Jurkat, Clone E6-1 (cell line): ENCODE results near the gene PFKFB3.
"Not testable (repeated sequence)": the region's sequence is repeated elsewhere in the genome, so short reads cannot be mapped to it uniquely, and the experiment has no call there.

Experiments used
- DNase-seq: peaks from one replicate; pipeline ENCODE4 v3.0.0-alpha.2; 2011; ENCODE audit warnings: low read depth, low spot score
- H3K4me3 ChIP-seq: 2 replicates; pipeline ENCODE4 v1.5.1; 2011; ENCODE audit warnings: mild to moderate bottlenecking, low read length, control low read depth, moderate library complexity

The PFKFB3 gene

DNA sequence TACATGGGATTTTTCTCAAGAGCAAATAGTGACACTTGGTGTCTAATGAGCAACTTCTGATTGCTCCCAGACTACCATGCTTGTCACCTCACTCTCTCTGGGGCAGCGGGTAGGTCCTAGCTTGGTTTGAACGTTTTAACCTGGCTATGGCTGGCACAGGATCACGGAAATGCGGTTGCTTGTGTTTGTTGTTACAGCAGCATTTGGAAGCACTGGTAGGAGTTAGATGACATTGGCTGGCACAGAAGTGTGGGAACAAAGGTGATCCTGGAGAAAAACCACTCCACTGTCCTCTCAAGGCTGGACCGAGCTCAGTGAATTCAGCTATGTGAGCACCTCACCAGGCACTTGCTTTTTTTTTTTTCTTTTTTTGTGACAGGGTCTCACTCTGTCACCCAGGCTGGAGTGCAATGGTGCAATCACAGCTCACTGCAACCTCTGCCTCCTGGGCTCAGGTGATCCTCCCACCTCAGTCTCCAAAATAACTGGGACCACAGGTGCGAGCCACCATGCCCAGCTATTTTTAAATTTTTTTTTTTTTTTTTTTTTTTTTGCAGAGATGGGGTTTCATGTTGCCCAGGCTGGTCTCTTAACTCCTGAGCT lies 3.5 kb upstream of the PFKFB3 start:
- no peak for DNase-seq
- H3K4me3 ChIP-seq, result no peak overlapping the region

DNA sequence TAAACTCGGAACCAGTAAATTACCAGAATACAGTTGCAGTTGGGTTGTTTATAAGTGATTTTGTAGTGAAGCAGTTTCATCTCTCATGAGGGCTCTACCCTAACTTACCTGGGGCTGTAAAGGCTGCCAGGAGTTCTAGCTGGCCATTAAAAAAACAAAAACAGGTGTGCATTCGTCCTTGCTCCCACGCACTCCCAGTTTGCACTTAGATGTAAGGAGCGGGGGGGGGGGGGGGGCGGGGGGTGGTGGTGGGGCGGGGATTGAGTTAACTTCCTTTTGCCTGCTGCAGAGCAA lies 2.3 kb upstream of the PFKFB3 start:
- peak overlapping the region; percentile 72 for H3K4me3 ChIP-seq
- no peak for DNase-seq

DNA sequence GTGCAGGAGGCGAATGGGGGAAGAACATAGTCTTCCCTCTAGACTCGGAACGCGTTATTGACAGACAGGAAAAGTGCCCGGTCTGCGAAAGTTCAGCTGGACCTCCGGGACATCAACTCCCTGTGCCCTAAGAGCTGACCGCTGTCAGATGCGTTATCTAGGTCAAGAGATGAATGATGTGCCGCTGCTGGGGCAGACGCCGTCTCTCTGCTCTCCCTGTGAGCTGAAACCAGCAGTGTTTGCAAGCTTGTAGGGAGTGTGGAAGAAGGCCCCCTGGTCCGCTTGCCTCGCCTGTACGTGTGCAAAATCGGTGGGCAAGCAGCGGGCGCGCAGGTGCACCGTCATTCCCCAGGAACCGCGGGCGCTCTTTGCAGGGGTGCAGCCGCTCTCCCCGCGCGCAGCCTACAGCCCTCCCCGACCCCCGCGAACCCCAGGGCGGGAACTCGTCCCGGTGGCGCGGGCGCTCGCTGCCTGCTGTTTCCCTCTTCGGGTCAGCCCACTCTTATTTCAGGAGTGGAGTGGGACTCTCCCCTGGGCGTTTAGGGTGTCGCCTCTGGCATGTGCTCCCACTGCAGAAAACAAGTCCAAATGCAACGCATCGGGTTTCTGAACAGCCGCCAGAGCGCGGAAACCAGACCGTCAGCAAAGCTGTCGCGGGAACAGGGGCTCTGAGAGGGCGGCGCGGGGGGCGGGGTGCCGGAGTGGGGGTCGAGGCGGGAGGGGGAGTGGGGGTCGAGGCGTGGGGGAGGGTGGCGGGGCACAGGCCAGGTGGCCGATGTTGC lies 1.8 kb upstream of the PFKFB3 start:
- peak; percentile 53 for DNase-seq
- H3K4me3 ChIP-seq, result peak overlapping the region; percentile 72

DNA sequence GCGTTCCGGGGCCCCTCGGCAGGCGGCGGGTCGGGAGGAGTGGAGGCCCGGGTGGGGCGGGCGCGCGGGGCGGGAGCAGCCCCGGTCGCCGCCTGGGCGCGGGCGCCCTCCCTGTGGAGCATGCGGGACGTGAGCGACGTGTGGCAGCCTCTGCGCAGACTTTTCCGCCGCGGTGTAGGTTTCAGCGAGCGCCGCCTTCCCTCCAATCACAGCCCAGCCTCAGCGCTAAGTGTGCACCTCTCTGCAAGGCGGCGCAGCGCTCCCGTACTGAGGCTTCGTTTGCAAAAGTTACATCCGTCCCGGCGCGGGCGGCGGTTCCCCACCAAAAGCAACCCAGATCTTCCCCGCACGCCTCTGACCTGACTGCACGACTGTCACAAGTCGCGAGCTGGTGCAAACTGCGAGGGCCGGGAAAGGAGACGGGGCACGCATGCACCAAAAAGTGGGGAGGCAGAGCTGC lies 1.2 kb upstream of the PFKFB3 start:
- H3K4me3 ChIP-seq, result peak overlapping the region; percentile 72
- peak; percentile 93 for DNase-seq

DNA sequence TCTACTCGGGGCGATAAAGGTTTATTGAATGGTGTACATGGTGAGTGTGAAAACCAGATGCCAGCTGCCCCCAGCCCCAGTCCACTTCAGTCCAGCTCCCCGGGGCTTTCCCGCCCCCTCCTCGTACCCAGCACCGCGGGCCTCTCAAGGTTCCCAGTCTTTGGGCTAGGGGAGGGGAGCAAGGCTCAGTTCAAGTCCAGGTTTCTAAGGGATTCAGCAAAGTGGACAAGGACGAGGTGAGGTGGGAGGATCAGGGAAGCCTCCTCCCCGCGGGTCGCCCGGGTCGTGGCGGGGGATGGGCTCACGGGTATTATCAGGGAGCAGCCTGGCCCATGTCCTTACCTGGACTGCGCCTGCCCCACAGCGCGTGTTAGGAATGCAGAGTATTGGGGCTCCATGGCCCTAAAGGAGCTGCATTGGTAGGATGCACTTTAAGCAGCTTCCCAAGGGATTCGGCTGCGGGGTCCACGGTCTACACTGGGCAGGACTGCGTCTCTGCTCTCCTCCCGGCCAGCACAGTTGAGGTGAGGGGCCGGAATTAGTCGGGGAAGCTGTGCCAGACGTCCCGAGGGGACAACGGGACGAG lies 541 bp upstream of the PFKFB3 start:
- H3K4me3 ChIP-seq, result peak overlapping the region; percentile 72

DNA sequence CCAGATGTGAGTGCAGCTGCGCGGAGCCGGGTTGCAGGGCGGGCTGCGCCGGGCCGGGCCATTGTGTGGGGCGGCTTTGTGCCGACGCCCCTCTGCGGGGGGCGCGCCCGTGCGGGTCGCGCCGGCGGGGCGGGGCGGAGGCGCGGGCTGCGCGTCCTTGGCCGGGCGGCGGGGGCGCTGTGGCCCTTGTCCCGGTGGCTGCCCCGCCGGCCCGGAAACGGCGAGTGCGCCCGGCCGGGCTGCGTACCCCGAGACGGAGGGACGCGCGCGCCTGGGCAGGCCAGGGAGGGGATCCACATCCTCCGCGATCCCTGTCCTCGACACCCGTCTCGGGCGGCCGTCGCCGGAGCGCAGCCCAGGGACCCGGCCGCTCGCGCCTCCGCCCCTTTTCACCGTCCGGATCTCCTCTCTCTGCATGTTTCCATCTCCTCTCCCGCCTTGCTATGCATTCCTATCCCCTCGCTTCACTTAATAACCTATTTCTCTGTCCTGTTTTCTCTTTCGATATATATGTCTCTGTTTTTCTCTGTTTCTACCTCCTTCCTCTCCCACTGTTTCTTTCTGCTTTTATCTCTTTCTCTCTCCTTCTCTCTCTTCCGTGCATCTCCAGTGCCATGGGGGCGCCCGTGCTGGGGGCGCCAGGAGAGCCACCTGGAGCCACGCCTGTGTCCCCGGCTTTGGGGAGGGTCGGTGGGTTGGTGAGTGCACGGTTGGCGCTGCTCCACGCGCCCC lies 765 bp downstream of the PFKFB3 start:
- DNase-seq, result peak; percentile 22
- H3K4me3 ChIP-seq, result peak overlapping the region; percentile 72

More for the DNA sequence above, 541 bp upstream of the PFKFB3 start:
- no peak for DNase-seq

DNA sequence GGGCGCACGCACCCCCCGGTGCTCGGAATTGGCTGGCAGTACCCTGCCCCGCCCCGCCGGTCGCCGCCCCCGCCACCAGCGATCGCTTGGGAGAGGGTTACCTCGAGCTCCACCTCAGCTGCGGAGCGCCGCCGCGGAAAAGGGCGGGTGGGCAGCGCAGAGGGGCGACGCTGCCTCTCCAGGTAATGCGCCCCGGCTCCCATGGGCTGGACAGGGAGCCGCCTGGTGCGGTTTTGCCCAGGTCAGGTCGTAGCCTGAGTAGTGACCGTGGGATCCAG lies 1.3 kb downstream of the PFKFB3 start:
- DNase-seq, result no peak
- H3K4me3 ChIP-seq, result peak overlapping the region; percentile 72

DNA sequence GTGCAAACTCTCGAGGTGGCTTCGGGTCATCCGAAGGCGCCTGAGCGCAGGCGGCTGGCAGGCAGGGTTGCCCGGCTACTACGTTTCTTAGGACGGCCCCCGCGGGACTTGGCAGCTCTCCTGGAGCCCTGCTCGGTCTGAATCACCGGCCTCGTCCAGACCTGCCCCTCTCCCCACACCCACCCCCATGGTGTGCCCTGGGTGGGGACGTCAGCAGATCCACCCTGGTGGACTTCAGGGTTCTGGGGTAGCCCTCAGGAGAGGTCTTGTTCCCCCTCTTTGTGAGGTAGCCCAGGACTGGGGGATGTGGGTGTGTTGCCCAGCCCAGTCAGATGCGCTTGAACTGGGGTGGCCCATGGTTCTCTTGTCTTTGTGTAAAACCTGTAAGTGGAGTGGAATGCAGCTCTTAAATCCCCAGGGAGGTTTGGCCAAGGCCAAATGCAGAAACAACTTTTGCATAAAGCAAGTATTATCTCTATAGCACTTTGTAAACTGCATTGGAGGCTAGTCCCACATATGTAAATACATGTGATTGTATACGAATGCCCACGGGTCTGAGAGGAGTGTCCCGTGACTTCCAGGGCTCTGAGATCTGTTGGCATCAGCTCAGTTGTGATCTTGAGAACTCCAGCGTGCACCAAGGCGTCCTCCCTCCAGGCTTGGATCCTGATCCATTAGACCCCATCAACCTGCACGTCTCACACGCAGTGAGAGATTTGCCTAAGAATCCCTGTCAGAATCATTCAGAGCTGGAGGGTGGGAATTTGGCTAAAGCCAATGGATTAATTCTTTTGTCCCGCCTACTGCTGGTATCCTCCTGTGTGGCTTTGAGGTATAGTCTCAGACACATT lies 1.8 kb downstream of the PFKFB3 start:
- H3K4me3 ChIP-seq, result peak overlapping the region; percentile 72
- DNase-seq, result no peak

DNA sequence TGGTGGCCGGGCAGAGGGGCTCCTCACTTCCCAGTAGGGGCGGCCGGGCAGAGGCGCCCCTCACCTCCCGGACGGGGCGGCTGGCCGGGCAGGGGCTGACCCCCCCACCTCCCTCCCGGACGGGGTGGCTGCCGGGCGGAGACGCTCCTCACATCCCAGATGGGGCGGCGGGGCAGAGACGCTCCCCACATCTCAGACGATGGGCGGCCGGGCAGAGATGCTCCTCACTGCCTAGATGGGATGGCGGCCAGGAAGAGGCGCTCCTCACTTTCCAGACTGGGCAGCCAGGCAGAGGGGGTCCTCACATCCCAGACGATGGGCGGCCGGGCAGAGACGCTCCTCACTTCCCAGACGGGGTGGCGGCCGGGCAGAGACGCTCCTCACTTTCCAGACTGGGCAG lies 3.8 kb downstream of the PFKFB3 start:
- DNase-seq, H3K4me3 ChIP-seq: not testable (repeated sequence)

DNA sequence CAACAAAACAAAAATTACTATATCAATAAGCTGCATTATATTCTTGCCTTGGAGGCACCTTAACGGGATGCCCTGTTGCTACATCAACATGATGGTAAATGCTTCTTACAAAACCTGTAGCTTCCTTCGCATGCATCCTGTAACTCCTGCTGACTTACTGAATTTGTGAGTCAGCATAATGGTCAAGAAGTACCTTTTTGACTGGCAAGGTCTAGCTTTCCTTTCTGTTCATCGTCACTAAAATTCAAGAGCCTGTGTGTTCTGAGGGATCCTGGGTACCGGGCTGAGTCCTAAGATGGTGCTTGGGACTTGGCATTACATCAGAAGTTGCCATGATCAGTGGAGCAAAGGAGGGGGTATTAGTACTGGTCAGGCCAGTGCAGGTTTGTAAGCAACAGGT lies 4.9 kb downstream of the PFKFB3 start:
- H3K4me3 ChIP-seq, result no peak overlapping the region
- no peak for DNase-seq

DNA sequence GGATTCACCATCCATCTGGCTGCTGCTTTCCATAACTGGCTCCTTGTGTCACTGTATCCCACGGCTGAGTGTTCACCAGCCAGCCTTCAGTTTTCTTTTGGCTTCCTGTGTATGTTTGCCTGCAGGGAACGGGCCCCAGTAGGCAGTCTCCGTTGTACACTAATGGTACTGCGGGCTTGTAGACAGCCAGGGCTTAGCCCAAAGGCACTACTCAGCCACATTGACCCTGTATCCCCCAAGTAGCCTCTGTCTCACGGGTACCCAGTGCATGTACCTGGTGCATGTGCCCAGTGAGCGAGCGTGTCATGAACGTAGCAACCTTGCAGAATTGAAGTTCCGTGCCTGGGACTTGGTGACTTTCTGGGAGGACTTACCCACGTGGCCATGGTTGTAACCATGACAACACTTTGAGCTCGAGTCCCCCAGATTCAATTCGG lies 6.1 kb downstream of the PFKFB3 start:
- no peak overlapping the region for H3K4me3 ChIP-seq
- DNase-seq, result no peak

DNA sequence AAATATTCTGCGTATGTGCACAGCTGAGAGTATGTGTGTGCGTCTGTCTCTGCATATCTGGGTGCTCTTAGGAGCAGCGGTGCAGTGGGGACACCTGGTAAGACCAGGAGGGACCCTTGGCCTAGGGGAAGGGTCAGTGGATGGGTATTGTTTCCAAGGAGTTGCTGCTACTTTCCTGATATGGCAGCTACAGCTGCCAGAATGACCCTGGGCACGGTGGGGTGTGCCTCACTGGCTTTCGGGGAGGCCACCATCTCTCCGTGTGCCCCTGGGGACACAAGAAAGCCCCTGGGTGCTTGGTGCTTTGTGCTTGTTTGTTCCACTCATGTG lies 8.6 kb downstream of the PFKFB3 start:
- no peak for DNase-seq

DNA sequence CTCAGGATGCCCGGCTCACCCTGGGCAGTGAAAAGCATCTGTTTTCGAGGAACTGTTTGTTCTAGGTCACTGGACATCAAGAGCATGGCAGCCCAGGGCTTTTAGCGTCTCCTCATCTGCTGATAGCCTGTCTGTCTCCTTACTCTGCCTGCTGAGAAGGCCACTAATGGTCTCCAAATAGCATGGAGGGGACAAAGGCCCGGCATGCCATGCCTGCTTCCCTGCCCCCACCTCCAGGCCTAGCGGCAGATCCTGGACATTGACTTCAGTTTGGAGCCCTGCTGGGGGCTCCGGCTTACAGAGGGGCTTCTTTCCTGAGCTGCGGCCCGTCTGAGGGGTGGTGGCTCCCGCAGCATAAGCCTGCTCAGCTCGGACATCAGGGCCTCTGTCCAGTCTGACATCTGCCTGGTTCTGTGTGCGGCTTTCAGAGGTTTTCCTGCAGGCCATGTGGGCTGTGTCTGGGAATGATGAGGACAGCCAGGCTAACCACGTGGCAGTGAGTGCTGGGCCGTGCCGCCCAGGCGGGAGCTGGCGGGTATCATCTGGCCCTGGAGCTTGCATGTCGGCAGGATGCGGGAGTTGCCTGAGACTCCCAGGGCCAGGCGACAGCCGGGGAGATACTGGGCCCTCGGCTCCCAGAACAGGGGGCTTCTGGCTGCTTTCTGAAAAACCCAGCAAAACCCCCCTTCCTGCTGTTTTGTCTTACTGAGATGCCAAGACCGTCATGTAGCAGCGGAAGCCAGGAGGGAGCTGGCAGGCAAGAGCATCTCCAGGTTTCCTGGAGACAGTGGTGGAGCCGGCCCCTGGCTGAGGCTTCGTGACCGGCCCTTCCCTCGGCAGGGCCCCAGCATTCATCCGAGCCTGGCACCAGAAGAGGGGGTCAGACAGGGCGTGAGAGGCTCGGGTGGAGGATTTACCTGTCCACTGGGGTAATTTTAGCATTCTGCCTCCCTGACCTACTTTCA lies 9.2 kb downstream of the PFKFB3 start:
- DNase-seq, result no peak

More for the DNA sequence above, 8.6 kb downstream of the PFKFB3 start:
- H3K4me3 ChIP-seq, result no peak overlapping the region

DNA sequence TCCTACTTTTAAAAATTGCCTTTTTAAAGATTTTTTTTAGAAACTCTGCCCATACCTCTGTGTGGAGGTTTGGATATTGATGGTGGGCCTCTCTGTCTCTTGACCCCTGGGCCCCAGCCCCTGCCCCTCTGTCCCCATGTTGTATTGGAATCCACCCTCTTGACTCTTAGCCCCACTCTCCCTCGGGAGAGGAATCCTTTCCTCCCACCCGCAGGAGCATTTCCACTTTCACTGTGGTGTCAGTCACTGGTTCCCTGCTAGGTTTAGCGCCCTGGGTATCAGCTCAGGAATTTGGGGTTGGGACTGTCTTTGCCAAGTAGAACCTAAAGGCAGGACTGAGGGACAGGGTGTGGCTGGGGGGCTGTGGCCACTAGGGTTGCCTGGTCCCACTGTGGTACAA lies 10.1 kb downstream of the PFKFB3 start:
- H3K4me3 ChIP-seq, result no peak overlapping the region
- DNase-seq, result no peak

More for the DNA sequence above, 9.2 kb downstream of the PFKFB3 start:
- no peak overlapping the region for H3K4me3 ChIP-seq

DNA sequence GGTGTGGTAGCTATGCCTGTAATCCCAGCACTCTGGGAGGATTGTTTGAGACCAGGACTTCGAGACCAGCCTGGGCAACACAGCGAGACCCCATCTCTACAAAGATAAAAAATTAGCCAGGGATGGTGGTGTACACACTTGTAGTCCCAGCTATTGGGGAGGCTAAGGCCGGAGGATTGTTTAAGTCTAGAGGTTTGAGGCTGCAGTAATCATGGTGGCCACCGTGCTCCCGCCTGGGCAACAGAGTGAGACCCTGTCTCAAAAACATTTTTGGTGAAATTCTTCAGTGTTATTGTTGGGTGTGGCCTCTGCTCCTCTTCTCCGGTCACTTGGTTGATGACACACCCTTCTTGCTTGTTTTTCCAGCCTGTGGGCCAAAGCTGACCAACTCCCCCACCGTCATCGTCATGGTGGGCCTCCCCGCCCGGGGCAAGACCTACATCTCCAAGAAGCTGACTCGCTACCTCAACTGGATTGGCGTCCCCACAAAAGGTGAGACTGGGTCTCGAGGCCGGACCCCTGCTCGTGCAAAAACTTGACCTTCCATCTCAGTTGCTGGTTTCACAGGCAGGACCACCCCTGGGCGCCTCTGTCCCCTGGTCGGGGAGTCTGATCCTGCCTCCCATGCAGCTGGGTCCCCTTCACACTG lies 10.6 kb downstream of the PFKFB3 start:
- DNase-seq, result no peak
- no peak overlapping the region for H3K4me3 ChIP-seq

DNA sequence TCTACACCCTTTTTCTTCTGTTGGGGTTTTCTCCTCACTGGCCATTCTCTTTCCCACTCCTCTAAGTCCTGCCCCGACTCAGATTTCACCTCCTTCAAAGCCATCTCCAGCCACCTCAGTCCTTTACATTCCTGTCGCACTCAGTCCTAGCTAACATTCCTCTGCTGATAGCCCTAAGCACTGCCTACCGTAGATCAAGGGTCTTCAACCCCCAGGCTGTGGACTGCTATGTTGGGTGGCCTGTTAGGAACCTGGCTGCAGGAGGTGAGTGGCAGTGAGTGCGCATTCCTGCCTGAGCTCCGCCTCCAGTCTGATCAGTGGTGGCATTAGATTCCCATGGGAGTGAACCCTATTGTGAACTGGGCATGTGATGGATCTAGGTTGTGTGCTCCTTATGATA lies 11.2 kb downstream of the PFKFB3 start:
- no peak for DNase-seq

DNA sequence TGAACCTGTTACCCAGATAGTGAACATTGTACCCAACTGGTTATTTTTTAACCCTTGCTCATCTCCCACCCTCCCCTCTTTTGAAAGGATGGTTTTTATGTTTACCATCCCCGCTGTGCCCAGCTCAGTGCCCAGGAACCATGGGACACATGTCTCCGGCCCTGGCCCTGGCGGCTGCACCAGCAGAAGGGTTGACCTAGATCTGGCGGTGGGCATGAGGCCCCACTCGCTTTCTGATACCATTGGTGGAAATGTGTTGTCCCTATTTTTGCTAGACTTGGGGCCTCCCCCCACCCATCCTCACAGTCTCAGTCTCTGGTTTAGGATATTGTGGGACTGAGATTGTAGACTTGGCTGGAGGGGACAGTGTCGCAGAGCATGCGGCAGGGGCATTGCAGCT lies 11.9 kb downstream of the PFKFB3 start:
- H3K4me3 ChIP-seq, result no peak overlapping the region
- no peak for DNase-seq

More for the DNA sequence above, 11.2 kb downstream of the PFKFB3 start:
- H3K4me3 ChIP-seq, result no peak overlapping the region

DNA sequence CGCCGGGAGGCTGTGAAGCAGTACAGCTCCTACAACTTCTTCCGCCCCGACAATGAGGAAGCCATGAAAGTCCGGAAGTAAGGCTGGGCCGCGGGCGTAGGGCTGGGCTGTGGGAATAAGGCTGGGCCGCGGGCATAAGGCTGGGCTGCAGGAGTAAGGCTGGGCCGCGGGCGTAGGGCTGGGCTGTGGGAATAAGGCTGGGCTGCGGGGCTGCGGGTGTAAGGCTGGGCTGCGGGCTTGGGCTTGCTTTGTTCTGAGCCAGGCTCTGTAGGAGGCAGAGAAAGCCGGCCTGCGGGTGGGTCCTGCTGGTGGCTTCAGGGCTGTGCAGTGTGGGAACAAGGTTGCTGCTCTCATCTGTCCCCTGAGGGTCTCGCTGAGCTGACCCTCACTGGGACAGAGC lies 12.5 kb downstream of the PFKFB3 start:
- DNase-seq, result no peak
- H3K4me3 ChIP-seq, result no peak overlapping the region
